Measurements from ENCODE around the gene OGA. TPM values are rescaled to one million over a fixed set of nuclear protein-coding genes. Genes with fewer than 3 reads are reported as not detected.
A peak's percentile ranks its signal among the peaks of the same experiment; 100 is the strongest.
"Not testable (repeated sequence)": the region's sequence is repeated elsewhere in the genome, so short reads cannot be mapped to it uniquely, and the experiment has no call there.

Gene OGA
- total RNA-seq, 1 donor from 2014 or later, result 104 TPM

DNA sequence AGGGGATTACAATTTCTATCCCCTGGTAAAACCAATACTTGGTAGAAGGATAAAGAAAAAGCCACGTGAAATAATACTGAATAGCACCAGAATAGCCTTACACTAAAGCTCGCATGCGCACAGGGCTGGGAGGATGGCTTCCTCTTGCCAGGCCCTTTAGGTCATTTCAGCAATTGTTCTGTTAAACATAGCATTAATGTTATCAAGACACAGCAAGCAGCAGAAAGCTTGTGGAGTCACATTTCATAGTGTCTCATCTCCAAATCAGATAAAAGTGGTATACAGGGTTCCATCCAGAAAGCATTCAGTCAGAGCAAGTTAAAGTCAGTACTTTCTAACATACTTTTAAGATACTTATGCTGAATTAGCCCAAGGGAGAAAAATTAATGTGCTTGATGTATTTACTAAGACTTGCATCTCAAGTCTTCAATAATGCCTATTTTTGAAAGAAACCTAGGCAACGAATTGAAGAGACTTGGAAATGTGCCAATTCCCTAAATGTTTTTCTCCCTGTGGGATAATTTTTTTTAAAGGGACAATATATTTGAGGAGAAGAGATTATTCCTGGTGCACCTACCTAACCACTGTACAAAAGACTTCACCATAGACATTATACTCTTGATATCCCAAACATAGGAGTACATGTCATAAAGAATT is 20.7 kb downstream of the OGA start:
- no peak for DNase-seq (ENCODE audit: low spot score)

DNA sequence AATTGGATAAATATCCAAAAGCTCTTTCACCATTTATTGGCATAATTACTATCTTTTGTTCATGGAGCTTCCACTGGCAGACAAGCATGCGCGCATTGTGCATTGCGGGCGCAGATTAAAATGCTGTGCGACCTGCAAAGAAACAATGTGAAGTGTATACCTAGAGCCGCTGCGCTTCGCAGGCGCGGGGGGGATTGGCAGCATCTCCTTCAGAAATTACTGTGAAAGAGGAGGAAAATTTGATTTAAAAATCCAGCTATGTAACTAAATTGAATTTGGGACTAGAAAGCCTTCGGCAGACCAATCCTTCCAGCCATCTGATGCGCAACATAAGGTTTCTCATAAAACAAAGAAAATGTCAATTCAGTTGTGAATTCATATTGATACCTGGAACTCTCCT is 24.7 kb downstream of the OGA start:
- no peak for DNase-seq (ENCODE audit: low spot score)

DNA sequence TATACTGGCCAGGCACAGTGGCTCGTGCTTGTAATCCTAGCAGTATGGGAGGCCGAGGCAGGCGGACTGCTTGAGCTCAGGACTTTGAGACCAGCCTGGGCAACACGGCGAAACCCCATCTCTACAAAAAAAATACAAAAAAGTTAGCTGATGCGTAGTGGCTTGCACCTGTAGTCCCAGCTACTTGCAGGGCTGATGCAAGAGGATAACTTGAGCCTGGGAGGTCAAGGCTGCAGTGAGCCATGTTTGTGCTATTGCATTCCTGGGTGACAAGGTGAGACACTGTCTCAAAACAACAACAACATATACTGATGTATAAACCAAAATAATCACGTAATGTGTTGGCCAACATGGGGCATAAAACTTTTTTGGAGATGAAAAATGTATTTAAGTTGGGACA is 28.6 kb downstream of the OGA start:
- DNase-seq (ENCODE audit: low spot score), result no peak

DNA sequence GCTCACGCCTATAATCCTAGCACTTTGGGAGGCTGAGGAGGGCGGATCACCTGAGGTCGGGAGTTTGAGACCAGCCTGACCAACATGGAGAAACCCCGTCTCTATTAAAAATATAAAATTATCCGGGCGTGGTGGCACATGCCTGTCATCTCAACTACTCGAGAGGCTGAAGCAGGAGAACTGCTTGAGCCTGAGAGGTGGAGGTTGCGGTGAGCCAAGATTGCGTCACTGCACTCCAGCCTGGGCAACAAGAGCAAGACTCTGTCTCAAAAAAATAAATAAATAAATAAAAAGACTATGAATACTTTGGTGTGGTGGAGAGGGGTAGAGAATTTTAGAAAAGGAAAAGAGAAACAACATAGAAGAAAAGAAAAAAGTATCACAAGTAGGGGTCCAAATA is 29.0 kb downstream of the OGA start:
- not testable (repeated sequence) for DNase-seq (ENCODE audit: low spot score)

DNA sequence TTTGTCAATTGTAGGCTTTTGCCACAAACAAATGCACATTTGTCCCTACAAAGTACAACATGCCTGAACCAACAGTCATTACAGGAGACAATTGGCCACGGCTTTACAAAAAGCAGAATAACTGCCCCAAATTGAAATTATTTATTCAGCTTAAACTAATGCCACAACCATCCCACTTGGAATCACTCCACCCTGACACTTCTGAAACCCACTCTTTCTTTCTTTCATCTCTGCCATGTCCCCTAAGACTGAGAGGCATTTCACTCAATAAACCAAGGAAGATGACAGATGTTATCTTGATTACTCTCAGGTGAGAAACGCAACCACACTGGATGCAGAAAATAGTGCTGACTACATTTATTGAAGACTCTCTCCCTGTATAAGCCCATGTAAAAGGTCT is 32.4 kb downstream of the OGA start:
- no peak for DNase-seq (ENCODE audit: low spot score)

GRCh38 chr10:101784558-101784957 is 33.7 kb downstream of the OGA start:
- DNase-seq (ENCODE audit: low spot score), result no peak

- DNase-seq (ENCODE audit: low spot score), result no peak
These were observed 34.5 kb downstream of the OGA start for GRCh38 chr10:101783736-101784118.

DNA sequence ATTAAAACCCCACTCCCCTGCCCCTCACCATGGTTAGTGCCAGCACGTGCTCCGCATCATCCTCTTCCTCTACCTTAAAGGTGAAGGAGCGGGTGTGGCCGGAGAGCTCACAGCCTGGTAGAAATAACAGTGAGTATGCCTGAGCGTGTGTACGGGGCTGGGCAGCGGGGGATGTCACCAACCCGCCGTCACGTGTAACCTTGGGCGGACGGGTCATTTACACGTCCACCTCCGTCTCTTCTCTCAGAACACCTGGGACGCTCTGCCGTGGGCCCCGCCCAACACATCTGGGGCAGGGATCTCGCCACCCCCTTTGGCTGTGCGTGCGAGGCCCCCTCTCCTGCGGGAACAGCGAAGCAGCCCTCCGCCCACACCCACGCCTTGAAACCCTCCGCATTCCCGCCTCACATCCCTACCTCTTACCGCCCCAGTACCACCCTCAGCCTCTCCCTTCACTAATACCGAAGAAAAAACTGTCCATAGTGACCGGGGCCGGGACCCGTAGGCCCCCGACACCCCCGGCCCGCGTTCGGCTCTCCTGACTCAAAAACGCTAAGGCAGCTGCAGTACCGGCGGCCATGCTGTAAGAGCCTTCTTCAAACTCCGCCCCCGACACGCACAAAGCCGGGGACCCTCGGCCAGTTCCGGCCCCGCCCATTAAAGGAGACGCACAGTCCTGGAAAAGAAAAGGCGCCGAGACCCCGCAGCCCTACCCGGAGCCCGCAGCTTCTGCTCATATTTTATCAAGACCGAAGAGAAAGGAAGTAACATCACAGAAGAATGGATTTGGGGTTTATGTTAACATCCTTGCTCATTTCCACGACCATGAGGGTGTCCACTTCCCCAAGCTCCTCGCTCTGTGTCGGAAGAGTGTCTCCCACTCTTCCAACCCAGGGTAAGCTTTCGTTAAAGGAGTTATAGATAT is 35.2 kb downstream of the OGA start, which contains the start of gene NPM3:
Gene NPM3, minus strand, starts transcription at position 636 of the 925 bp plus-strand sequence. Its CDS starts 56 bp downstream, at position 580.
- peak; percentile 83 for DNase-seq (ENCODE audit: low spot score)

DNA sequence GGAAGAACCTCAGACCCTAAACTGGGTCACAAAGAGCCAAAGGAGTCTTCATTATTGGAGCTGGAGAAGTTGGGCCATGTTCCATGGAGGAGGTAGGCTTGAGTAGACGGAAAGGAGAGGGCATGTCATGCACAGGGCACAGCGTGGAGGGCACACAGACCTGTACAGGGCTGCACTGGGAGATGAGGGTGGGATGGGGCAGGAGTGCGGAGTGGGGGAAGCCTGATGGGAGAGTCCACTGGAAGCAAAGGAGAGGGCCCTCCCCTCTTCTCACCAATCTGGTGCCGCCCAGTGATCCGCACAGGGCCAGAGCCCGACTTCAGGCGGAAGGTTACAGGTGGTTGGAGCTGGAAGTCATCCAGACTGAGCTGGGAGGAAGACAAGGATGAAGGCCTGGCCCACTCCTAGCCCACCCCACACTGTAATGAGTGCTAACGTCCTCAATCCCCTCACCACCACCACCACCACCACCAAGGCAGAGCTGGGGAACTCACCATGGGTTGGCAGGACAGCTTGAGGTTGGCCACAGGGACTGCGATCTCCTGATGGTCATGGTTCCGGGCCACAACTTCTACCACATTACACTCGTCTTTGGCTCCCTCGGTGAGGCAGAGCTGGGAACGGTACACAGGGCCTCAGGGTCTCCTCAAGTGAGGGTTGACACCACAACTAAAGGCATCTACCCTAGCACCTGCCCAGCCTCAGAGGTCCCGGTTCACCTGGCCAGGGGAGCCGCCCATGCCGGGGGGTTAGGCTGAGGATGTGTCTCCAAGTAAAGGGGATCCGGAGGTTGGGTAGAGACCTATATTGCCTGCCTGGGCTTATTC is 36.0 kb downstream of the OGA start:
- no peak for DNase-seq (ENCODE audit: low spot score)

- no peak for DNase-seq (ENCODE audit: low spot score)
These were observed 36.6 kb downstream of the OGA start for GRCh38 chr10:101781655-101781983.

- DNase-seq (ENCODE audit: low spot score), result peak; percentile 59
These were observed 37.2 kb downstream of the OGA start for GRCh38 chr10:101780818-101781654.

- DNase-seq (ENCODE audit: low spot score), result no peak
These were observed 37.9 kb downstream of the OGA start for GRCh38 chr10:101780187-101780817.

DNA sequence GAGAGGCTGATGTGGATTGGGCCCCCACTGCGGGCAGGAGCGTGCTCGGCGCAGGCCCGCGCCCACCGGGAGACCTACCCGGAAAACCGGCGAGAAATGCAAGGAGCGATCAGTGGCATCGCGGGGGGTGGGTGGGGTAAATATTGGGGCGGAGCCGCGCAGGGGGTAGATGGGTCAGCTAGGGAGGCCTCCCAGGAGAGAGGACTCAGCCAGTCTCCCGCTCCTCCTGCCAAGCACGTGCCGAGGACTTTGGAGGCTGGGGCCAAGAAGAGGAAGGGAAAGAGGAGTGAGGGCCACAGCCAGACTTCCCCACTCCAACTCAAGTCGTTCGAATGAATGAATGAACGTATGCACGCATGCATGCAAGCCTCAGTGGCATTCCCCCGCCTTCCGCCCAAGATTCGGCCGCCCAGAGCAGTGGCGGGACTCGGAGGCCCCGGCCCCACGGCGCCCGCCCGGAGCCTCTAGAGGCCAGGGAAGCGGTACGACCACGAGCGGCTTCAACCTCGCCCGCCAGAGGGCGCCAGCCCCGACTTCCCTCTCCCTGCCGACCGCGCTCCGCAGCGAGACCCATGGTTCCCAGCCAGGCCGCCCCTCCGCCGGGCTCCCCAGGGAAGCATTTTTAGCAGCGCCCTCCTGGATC is 38.6 kb downstream of the OGA start:
- DNase-seq (ENCODE audit: low spot score), result peak; percentile 82

DNA sequence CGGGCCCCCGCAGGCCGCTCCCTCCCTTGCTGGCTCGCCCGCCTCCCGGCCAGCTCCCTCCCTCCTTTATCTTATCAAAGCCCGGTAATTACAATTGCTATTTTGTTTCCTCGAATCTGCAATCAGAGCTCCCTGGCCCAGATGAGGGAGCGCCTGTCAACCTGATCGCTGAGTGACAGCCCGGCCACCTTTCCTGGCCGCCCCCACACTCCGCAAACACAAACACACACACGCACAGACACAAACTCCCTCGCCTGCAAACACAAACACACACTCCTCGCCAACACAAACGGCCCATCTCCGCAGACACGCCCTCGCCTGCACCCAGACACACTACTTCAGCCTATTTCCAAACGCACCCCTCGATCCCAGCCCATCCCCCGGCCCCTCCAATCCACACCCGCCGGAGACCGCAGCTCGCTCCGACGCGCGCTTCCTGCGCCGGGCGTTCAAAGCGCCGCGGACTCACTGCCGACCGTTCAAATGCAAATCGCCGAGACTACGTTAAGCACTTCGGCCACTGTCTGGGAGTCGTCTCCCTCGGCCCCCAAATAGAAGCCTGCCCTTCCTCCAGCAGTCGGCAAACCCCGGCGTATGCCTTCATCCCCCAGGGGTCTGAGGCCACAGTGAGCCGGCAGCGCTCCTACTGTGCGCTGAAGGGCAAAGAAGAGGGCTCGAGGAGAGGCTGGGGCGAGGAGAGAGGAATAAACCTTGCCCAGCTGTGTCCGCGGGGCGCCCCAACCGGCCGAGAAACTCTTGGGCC is 39.3 kb downstream of the OGA start:
- peak; percentile 27 for DNase-seq (ENCODE audit: low spot score)

- no peak for DNase-seq (ENCODE audit: low spot score)
These were observed 40.0 kb downstream of the OGA start for GRCh38 chr10:101778151-101778780.

- no peak for DNase-seq (ENCODE audit: low spot score)
These were observed 40.6 kb downstream of the OGA start for GRCh38 chr10:101777619-101778145.

GRCh38 chr10:101776161-101776817 is 42.0 kb downstream of the OGA start:
- DNase-seq (ENCODE audit: low spot score), result no peak
